H1 (cell line): ENCODE results near the gene VGLL4. TPM values are rescaled to one million over a fixed set of nuclear protein-coding genes. Genes with fewer than 3 reads are reported as not detected.

Experiments used
- CTCF ChIA-PET: fragments of 300-600 bp; sonication (Branson Sonifier 250); formaldehyde crosslinking; loops from one replicate; lab custom pipeline; 2021; ENCODE audit not compliant: partially characterized antibody; lab: Charles Lee
- POLR2A ChIA-PET: fragments of 300-600 bp; sonication (Branson Sonifier 250); formaldehyde crosslinking; loops from one replicate; lab custom pipeline; 2021; ENCODE audit warnings: inconsistent platforms; ENCODE audit not compliant: partially characterized antibody; lab: Charles Lee
- DNase-seq, 2 experiments: peaks; one replicate each; pipeline versions ENCODE4 v3.0.0 to v3.0.0-alpha.2; 2010 to 2022; ENCODE audit warnings: low spot score in 2 of 2, low read depth in 1 of 2, mixed read lengths in 1 of 2
- FAIRE-seq: peaks from 2 replicates; lab custom pipeline; 2011; peaks lifted over from hg19 to GRCh38; lab: Jason Lieb, UNC
- H2AFZ ChIP-seq: 2 replicates; pipeline ENCODE4 v1.8.1; 2012; ENCODE audit warnings: low read length, inconsistent platforms
- H2AK5ac ChIP-seq: 2 replicates; pipeline ENCODE4 v1.6.1; 2013; ENCODE audit warnings: low read depth, low read length
- H2BK120ac ChIP-seq: replicated peaks from 2 replicates; pipeline ENCODE3; 2013; ENCODE audit warnings: low read depth, low read length, inconsistent platforms
- H2BK12ac ChIP-seq: 2 replicates; pipeline ENCODE4 v1.6.1; 2013; ENCODE audit warnings: low read depth, low read length
- H2BK15ac ChIP-seq: 2 replicates; pipeline ENCODE4 v1.6.1; 2013; ENCODE audit warnings: low read length
- H2BK20ac ChIP-seq: 2 replicates; pipeline ENCODE4 v1.6.1; 2013; ENCODE audit warnings: low read length
- H2BK5ac ChIP-seq: 2 replicates; pipeline ENCODE4 v1.6.1; 2013; ENCODE audit warnings: low read depth, low read length
- H3K14ac ChIP-seq: 2 replicates; pipeline ENCODE4 v1.6.1; 2013; ENCODE audit warnings: inconsistent platforms; ENCODE audit not compliant: insufficient read length
- H3K18ac ChIP-seq: 2 replicates; pipeline ENCODE4 v1.6.1; 2013; ENCODE audit warnings: low read length; ENCODE audit errors: extremely low read depth
- H3K23ac ChIP-seq: 2 replicates; pipeline ENCODE4 v1.6.1; 2013; ENCODE audit warnings: inconsistent platforms; ENCODE audit not compliant: insufficient read length
- H3K23me2 ChIP-seq: 2 replicates; pipeline ENCODE4 v1.6.1; 2013; ENCODE audit warnings: low read depth, low read length
- H3K27ac ChIP-seq: 2 replicates; pipeline ENCODE4 v1.6.1; 2011; ENCODE audit warnings: low read depth, low read length, inconsistent platforms
- H3K27me3 ChIP-seq, 4 experiments: replicated peaks in 1 of 4; 1 replicate in 1 of 4; 2 replicates in 3 of 4; pipeline versions ENCODE4 v1.6.1 to v1.8.1; 2011 to 2013; ENCODE audit warnings: low read length in 3 of 4, mild to moderate bottlenecking in 3 of 4, inconsistent platforms in 2 of 4, mixed read lengths in 2 of 4, moderate library complexity in 1 of 4; ENCODE audit not compliant: control insufficient read depth in 3 of 4, insufficient read depth in 3 of 4; ENCODE audit errors: extremely low read depth in 1 of 4
- H3K36me3 ChIP-seq, 4 experiments: 2 replicates each; pipeline versions ENCODE4 v1.6.1 to v1.8.1; 2011 to 2013; ENCODE audit warnings: mild to moderate bottlenecking in 4 of 4, low read length in 3 of 4, moderate library complexity in 2 of 4, control low read depth in 1 of 4, inconsistent platforms in 1 of 4; ENCODE audit not compliant: insufficient read depth in 4 of 4, control insufficient read depth in 2 of 4
- H3K4ac ChIP-seq: replicated peaks from 2 replicates; pipeline ENCODE3; 2013; ENCODE audit warnings: low read length, low read depth, mixed read lengths, inconsistent platforms; ENCODE audit not compliant: insufficient read length
- H3K4me1 ChIP-seq, 4 experiments: replicated peaks in 1 of 4; 1 replicate in 1 of 4; 2 replicates in 3 of 4; pipeline versions ENCODE4 v1.6.1 to v1.8.1; 2011 to 2013; ENCODE audit warnings: low read length in 3 of 4, inconsistent platforms in 2 of 4, mixed read lengths in 1 of 4; ENCODE audit not compliant: insufficient read depth in 4 of 4, control insufficient read depth in 3 of 4
- H3K4me2 ChIP-seq, 2 experiments: 2 replicates each; pipeline versions ENCODE4 v1.6.1 to v1.8.1; 2011 to 2013; ENCODE audit warnings: low read depth in 2 of 2, low read length in 2 of 2, control low read depth in 1 of 2, inconsistent platforms in 1 of 2, mild to moderate bottlenecking in 1 of 2; ENCODE audit not compliant: insufficient read depth in 1 of 2
- H3K4me3 ChIP-seq, 4 experiments: fragments of 200-600, 300-600 bp in 1 of 4; sonication (generic), shearing (Covaris generic), sonication (Bioruptor Twin) in 1 of 4; 2 replicates each; pipeline versions ENCODE4 v1.5.1 to v1.8.1; 2011 to 2016; ENCODE audit warnings: low read length in 4 of 4, low read depth in 3 of 4, control low read depth in 2 of 4, inconsistent platforms in 2 of 4, mild to moderate bottlenecking in 2 of 4, mixed read lengths in 1 of 4, moderate library complexity in 1 of 4; ENCODE audit not compliant: insufficient read depth in 2 of 4; ENCODE audit errors: extremely low read depth in 1 of 4
- H3K56ac ChIP-seq: replicated peaks from 2 replicates; pipeline ENCODE3; 2013; ENCODE audit warnings: low read depth, mild to moderate bottlenecking, mixed read lengths, low read length, inconsistent platforms; ENCODE audit not compliant: insufficient read length
- H3K79me1 ChIP-seq: 2 replicates; pipeline ENCODE4 v1.6.1; 2013; ENCODE audit warnings: low read depth, low read length, control low read depth
- H3K79me2 ChIP-seq, 2 experiments: 2 replicates each; pipeline versions ENCODE4 v1.6.1 to v1.8.1; 2012 to 2013; ENCODE audit warnings: low read length in 2 of 2, mild to moderate bottlenecking in 2 of 2, inconsistent platforms in 1 of 2; ENCODE audit not compliant: insufficient read depth in 2 of 2, control insufficient read depth in 1 of 2
- H3K9ac ChIP-seq, 4 experiments: replicated peaks in 1 of 4; 1 replicate in 1 of 4; 2 replicates in 3 of 4; pipeline versions ENCODE4 v1.6.1 to v1.8.1; 2011 to 2013; ENCODE audit warnings: low read depth in 3 of 4, low read length in 3 of 4, control low read depth in 2 of 4, mild to moderate bottlenecking in 2 of 4, moderate library complexity in 2 of 4, inconsistent platforms in 1 of 4; ENCODE audit errors: extremely low read depth in 1 of 4
- H3K9me3 ChIP-seq, 2 experiments: 2 replicates each; pipeline versions ENCODE4 v1.6.1 to v1.8.1; 2012 to 2013; ENCODE audit warnings: mild to moderate bottlenecking in 2 of 2, moderate library complexity in 2 of 2, control low read depth in 1 of 2, inconsistent platforms in 1 of 2, low read depth in 1 of 2, low read length in 1 of 2, mixed read lengths in 1 of 2; ENCODE audit not compliant: insufficient read depth in 2 of 2
- H4K20me1 ChIP-seq, 2 experiments: replicated peaks in 1 of 2; 2 replicates each; pipeline versions ENCODE3 to v1.8.1; 2011 to 2013; ENCODE audit warnings: inconsistent platforms in 2 of 2, low read length in 2 of 2, mild to moderate bottlenecking in 1 of 2; ENCODE audit not compliant: insufficient read depth in 2 of 2, control insufficient read depth in 1 of 2
- H4K5ac ChIP-seq: 2 replicates; pipeline ENCODE4 v1.6.1; 2013; ENCODE audit warnings: low read length, low read depth, mixed read lengths, inconsistent platforms; ENCODE audit not compliant: insufficient read length
- H4K8ac ChIP-seq: 2 replicates; pipeline ENCODE4 v1.8.0; 2013; ENCODE audit warnings: mild to moderate bottlenecking, moderate library complexity, low read length, inconsistent platforms; ENCODE audit not compliant: insufficient read depth; ENCODE audit errors: extremely low read depth
- H4K91ac ChIP-seq: replicated peaks from 2 replicates; pipeline ENCODE3; 2013; ENCODE audit warnings: low read length, mixed read lengths, inconsistent platforms; ENCODE audit not compliant: insufficient read length
- EZH2 ChIP-seq: fragments of 200-600 bp; sonication (generic); IDR thresholded peaks from 2 replicates; pipeline ENCODE4 v1.7.1; 2012; ENCODE audit warnings: low read depth, mild to moderate bottlenecking, moderate library complexity, low read length, inconsistent platforms; ENCODE audit not compliant: severe bottlenecking
- GABPA ChIP-seq: IDR thresholded peaks from 2 replicates; pipeline ENCODE4 v1.6.1; 2011; ENCODE audit warnings: mild to moderate bottlenecking, low read length, moderate library complexity, borderline replicate concordance; ENCODE audit not compliant: insufficient read depth
- POLR2A ChIP-seq, 2 experiments: IDR thresholded peaks; 1 replicate in 1 of 2; 2 replicates in 1 of 2; pipeline ENCODE4 v1.6.1; 2011; ENCODE audit warnings: low read depth in 2 of 2, low read length in 2 of 2, mild to moderate bottlenecking in 2 of 2; ENCODE audit errors: control extremely low read depth in 1 of 2
- RFX5 ChIP-seq: IDR thresholded peaks from 2 replicates; pipeline ENCODE4 v1.6.1; 2011; ENCODE audit warnings: low read depth, low read length, improper control_type of control experiment, borderline replicate concordance
- SP1 ChIP-seq: IDR thresholded peaks from 2 replicates; pipeline ENCODE4 v1.6.1; 2011; ENCODE audit warnings: low read depth, low read length
- SRF ChIP-seq: IDR thresholded peaks from 2 replicates; pipeline ENCODE4 v1.6.1; 2011; ENCODE audit warnings: mild to moderate bottlenecking, low read depth, low read length, moderate library complexity
- WGBS, 2 experiments: shearing (Covaris generic) in 1 of 2; methylation state at CpG; one replicate each; pipeline versions ENCODE4 v1.1.6 to v1.1.7; 2013 to 2015; ENCODE audit warnings: low lambda C conversion rate in 2 of 2, mixed read lengths in 2 of 2, inconsistent platforms in 1 of 2, low coverage in 1 of 2, missing lambda C conversion rate in 1 of 2; ENCODE audit not compliant: insufficient replicate concordance in 2 of 2, insufficient coverage in 1 of 2, insufficient read length in 1 of 2; ENCODE audit errors: extremely low coverage in 1 of 2, missing lambda C conversion rate in 1 of 2; 5-methylcytosine and 5-hydroxymethylcytosine counted together
- polyA plus RNA-seq, 7 experiments: library from polyadenylated mRNA; depleted of rRNA in 3 of 7; stranded (reverse) in 5 of 7; unstranded in 2 of 7; fragments of >200 nt in 5 of 7; fragments of 200-250 nt in 2 of 7; gene quantifications; 1 replicate in 5 of 7; 2 replicates in 1 of 7; 4 replicates in 1 of 7; pipeline versions ENCODE4 v1.2.1 to v1.2.3, GENCODE V29; 2011 to 2013; ENCODE audit warnings: missing spikeins in 2 of 7, mixed read lengths in 2 of 7
- total RNA-seq: library from RNA; stranded (reverse); fragmentation: NEBNext Ultra II Directional; extraction: Animal tissue kit (Norgen Biotek cat#: 25700); gene quantifications from 2 replicates; pipeline ENCODE4 v1.2.1, GENCODE V29; 2021
- TF ChIP-seq, protein P1 (sequence below): IDR thresholded peaks from 2 replicates; pipeline ENCODE4 v1.6.1; 2011; ENCODE audit warnings: low read depth, mild to moderate bottlenecking, low read length; ENCODE audit not compliant: insufficient read depth

The VGLL4 gene
- total and polyA plus RNA-seq, 2 of the 8 experiments (the other 6 are each of a cell fraction or from before 2014, with no cell fraction given), result 45.1 to 50.0 TPM

DNA sequence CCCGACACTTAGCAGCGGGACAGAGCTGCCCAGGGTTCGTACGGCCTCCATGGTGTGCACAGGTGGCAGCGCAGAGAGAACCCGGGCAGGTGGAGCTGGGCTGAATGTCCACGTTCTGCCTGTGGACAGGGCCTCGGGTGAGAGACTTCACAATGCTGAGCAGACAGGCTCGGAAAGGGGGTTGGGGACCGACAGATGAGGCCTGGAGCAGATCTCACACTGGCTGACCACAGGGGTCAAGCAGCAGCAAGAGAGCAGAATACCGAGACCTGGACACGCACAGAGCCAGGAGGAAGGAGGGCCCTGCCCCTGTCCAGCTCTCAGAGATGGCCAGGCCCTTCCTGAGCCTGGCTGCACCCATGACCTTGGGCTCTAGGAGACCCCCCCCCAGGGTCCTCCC is 83.0 kb downstream of the VGLL4 start:
- H2BK5ac ChIP-seq, result no peak overlapping the region
- no peak overlapping the region for H3K4me3 ChIP-seq
- H4K8ac ChIP-seq, result no peak overlapping the region
- H2BK120ac ChIP-seq, result no peak overlapping the region
- TF ChIP-seq GABPA (no peak), SRF (no peak), POLR2A (IDR thresholded peaks at IDR 0.05; ENCODE audit: control extremely low read depth in 1 of 2, low read depth in 2 of 2, low read length in 2 of 2) (no peak), SP1 (no peak), EZH2 (no peak), RFX5 (no peak)
- TF ChIP-seq, protein P1, sequence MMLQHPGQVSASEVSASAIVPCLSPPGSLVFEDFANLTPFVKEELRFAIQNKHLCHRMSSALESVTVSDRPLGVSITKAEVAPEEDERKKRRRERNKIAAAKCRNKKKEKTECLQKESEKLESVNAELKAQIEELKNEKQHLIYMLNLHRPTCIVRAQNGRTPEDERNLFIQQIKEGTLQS, result no peak
- no peak overlapping the region for H3K14ac ChIP-seq
- H3K9me3 ChIP-seq, result no peaks in the 10 kb centered on the region
- H3K79me2 ChIP-seq, result no peaks in the 10 kb centered on the region; a peak in 1 of 4 replicates
- no peak overlapping the region for H4K91ac ChIP-seq
- no peaks in the 10 kb centered on the region for H3K23me2 ChIP-seq
- 93% methylated on average over 12 of the region's 12 CpGs; no CpG with 5 or more reads in 1 of the 2 experiments for WGBS, 2 experiments
- DNase-seq (no peak), FAIRE-seq (no peak)
- no peak overlapping the region for H2BK15ac ChIP-seq
- H3K9ac ChIP-seq, result no peak overlapping the region
- H2BK12ac ChIP-seq, result no peak overlapping the region
- no peak overlapping the region for H3K56ac ChIP-seq
- H3K18ac ChIP-seq, result no peak overlapping the region
- H3K4me1 ChIP-seq, result peaks cover 0 to 9% (median 0%) of the 10 kb centered on the region in 4 experiments; a peak in 2 of 7 replicates
- H3K23ac ChIP-seq, result no peak overlapping the region
- H4K20me1 ChIP-seq, result peaks cover 18 to 23% of the 10 kb centered on the region in 2 experiments
- POLR2A ChIA-PET, result no interaction called here
- H2BK20ac ChIP-seq, result no peak overlapping the region
- peaks cover 0 to 20% (median 1%) of the 10 kb centered on the region in 4 experiments; a peak in 4 of 8 replicates for H3K36me3 ChIP-seq
- peaks cover 17% of the 10 kb centered on the region for H3K79me1 ChIP-seq
- H4K5ac ChIP-seq, result no peak overlapping the region
- H3K27me3 ChIP-seq, result no peaks in the 10 kb centered on the region
- H2AFZ ChIP-seq, result no peak overlapping the region
- no peak overlapping the region for H2AK5ac ChIP-seq
- H3K4me2 ChIP-seq, result no peak overlapping the region
- no peak overlapping the region for H3K27ac ChIP-seq
- CTCF ChIA-PET, result interaction anchor here (0.9 to 1.4 kb wide), 4 partner anchors 15 to 182 kb away, joined by 3 to 6 read pairs (median 3); no protein-coding TSS in a partner anchor
- no peak overlapping the region for H3K4ac ChIP-seq
